HepG2 (cell line): ENCODE data around the gene SLC44A4. TPM values are rescaled to one million over a fixed set of nuclear protein-coding genes. Genes with fewer than 3 reads are reported as not detected.

Experiments used
- BATF2 ChIP-seq: sonication (generic); formaldehyde crosslinking; IDR thresholded peaks from 2 replicates; pipeline ENCODE4 v1.8.0; 2022; ENCODE audit warnings: mild to moderate bottlenecking, missing genetic modification reagents, moderate library complexity
- BRF2 ChIP-seq: sonication (generic); formaldehyde crosslinking; IDR thresholded peaks from 2 replicates; pipeline ENCODE4 v1.8.1; 2022; ENCODE audit warnings: mild to moderate bottlenecking, missing genetic modification reagents
- CHCHD3 ChIP-seq: sonication (generic); formaldehyde crosslinking; IDR thresholded peaks from 2 replicates; pipeline ENCODE4 v1.8.0; 2022; ENCODE audit warnings: mild to moderate bottlenecking, missing genetic modification reagents, moderate library complexity
- DBP ChIP-seq: sonication (generic); formaldehyde crosslinking; IDR thresholded peaks from 2 replicates; pipeline ENCODE4 v1.4.0; 2020; ENCODE audit warnings: missing genetic modification reagents; ENCODE audit errors: not compliant biosample characterization
- FOXA3 ChIP-seq: IDR thresholded peaks from 2 replicates; pipeline ENCODE4 v1.6.1; 2016; ENCODE audit warnings: missing genetic modification reagents, missing compliant biosample characterization
- HIVEP1 ChIP-seq: sonication (generic); formaldehyde crosslinking; IDR thresholded peaks from 2 replicates; pipeline ENCODE4 v1.4.0; 2020; ENCODE audit warnings: mild to moderate bottlenecking, missing genetic modification reagents
- HOXA3 ChIP-seq: sonication (generic); formaldehyde crosslinking; IDR thresholded peaks from 2 replicates; pipeline ENCODE4 v1.5.0; 2020; ENCODE audit warnings: missing genetic modification reagents
- KAT2B ChIP-seq: fragments of 150-350 bp; IDR thresholded peaks from 2 replicates; pipeline ENCODE4 v1.6.1; 2014; ENCODE audit warnings: low read depth, low read length, borderline replicate concordance
- MIXL1 ChIP-seq: IDR thresholded peaks from 2 replicates; pipeline ENCODE4 v1.6.1; 2016
- MLX ChIP-seq: IDR thresholded peaks from 2 replicates; pipeline ENCODE4 v1.6.1; 2016
- NFRKB ChIP-seq: fragments of 450-650 bp; IDR thresholded peaks from 2 replicates; pipeline ENCODE4 v1.6.1; 2017
- SP140L ChIP-seq: sonication (generic); formaldehyde crosslinking; IDR thresholded peaks from 2 replicates; pipeline ENCODE4 v1.4.0; 2020; ENCODE audit warnings: missing genetic modification reagents, borderline replicate concordance
- SYNCRIP ChIP-seq: fragments of 200-400 bp; formaldehyde crosslinking; IDR thresholded peaks from 2 replicates; pipeline ENCODE4 v1.6.1; 2018; ENCODE audit warnings: mild to moderate bottlenecking, low read depth, low read length; ENCODE audit not compliant: insufficient read depth
- TAF15 ChIP-seq: fragments of 200-400 bp; formaldehyde crosslinking; IDR thresholded peaks from one replicate; pipeline ENCODE4 v1.6.1; 2018; ENCODE audit warnings: mild to moderate bottlenecking, low read depth, low read length; ENCODE audit not compliant: poor library complexity, severe bottlenecking
- TFDP2 ChIP-seq: sonication (generic); formaldehyde crosslinking; IDR thresholded peaks from 2 replicates; pipeline ENCODE4 v1.4.0; 2020; ENCODE audit warnings: missing genetic modification reagents
- ZBED4 ChIP-seq: sonication (generic); formaldehyde crosslinking; IDR thresholded peaks from 2 replicates; pipeline ENCODE4 v1.4.0; 2020; ENCODE audit warnings: missing genetic modification reagents, borderline replicate concordance
- ZEB1 ChIP-seq: IDR thresholded peaks from 2 replicates; pipeline ENCODE4 v1.6.1; 2012; ENCODE audit warnings: mild to moderate bottlenecking, low read depth, inconsistent platforms; ENCODE audit not compliant: insufficient replicate concordance
- ZNF282 ChIP-seq: fragments of 450-650 bp; IDR thresholded peaks from 2 replicates; pipeline ENCODE4 v1.6.1; 2018; ENCODE audit not compliant: partially characterized antibody
- ZNF329 ChIP-seq: sonication (generic); formaldehyde crosslinking; IDR thresholded peaks from 2 replicates; pipeline ENCODE4 v1.9.0; 2021; ENCODE audit warnings: low read depth, mild to moderate bottlenecking, missing genetic modification reagents
- ZNF883 ChIP-seq: sonication (generic); formaldehyde crosslinking; IDR thresholded peaks from 2 replicates; pipeline ENCODE4 v1.5.1; 2020; ENCODE audit warnings: mild to moderate bottlenecking, missing genetic modification reagents; ENCODE audit errors: not compliant biosample characterization
- polyA plus RNA-seq, 8 experiments: library from polyadenylated mRNA; depleted of rRNA in 3 of 8; stranded (reverse) in 7 of 8; unstranded in 1 of 8; fragments of >200 nt; fragmentation: Illumina TruSeq in 4 of 8; extraction: Trizol in 4 of 8; gene quantifications; 2 replicates each; pipeline versions ENCODE4 v1.2.1 to v1.2.3, GENCODE V29; 2011 to 2016; ENCODE audit warnings: low read depth in 4 of 8, missing spikeins in 1 of 8, mixed read lengths in 1 of 8; ENCODE audit not compliant: insufficient read depth in 1 of 8
- total RNA-seq, 5 experiments: library from RNA; depleted of rRNA; stranded (reverse); fragments of >200 nt; fragmentation: Illumina TruSeq; extraction: Trizol; gene quantifications; 2 replicates each; pipeline ENCODE4 v1.2.3, GENCODE V29; 2016; ENCODE audit warnings: low read depth in 1 of 5

SLC44A4 gene
- total and polyA plus RNA-seq, 2 of the 13 experiments (the other 11 are each of a cell fraction or from before 2014, with no cell fraction given) = 3.5 to 5.9 TPM

- peak; percentile 78; the same call in 1 of the 2 replicates for TF ChIP-seq MLX (CRISPR knock-in tag)
- peak; percentile 32 for TF ChIP-seq DBP
- peak; percentile 76 for TF ChIP-seq ZNF883 (CRISPR knock-in tag)
- TF ChIP-seq NFRKB = no peak
- peak; percentile 77; the same call in 1 of the 2 replicates for TF ChIP-seq HOXA3
- TF ChIP-seq SP140L (CRISPR knock-in tag) = no peak; the same call in 1 of the 2 replicates
- no peak; the same call in 1 of the 2 replicates for TF ChIP-seq FOXA3 (CRISPR knock-in tag)
- TF ChIP-seq CHCHD3 (CRISPR knock-in tag) = 0 out of 2 replicates have a peak, but pooled peaks have one; percentile 82
- peak; percentile 94 for TF ChIP-seq ZBED4
- no peak for TF ChIP-seq SYNCRIP
- TF ChIP-seq MIXL1 = peak; percentile 88
- TF ChIP-seq ZNF282 = no peak
- TF ChIP-seq HIVEP1 (CRISPR knock-in tag) = no peak; the same call in 1 of the 2 replicates
- TF ChIP-seq TFDP2 = peak; percentile 96
- peak; percentile 88; the same call in 1 of the 2 replicates for TF ChIP-seq BRF2 (CRISPR knock-in tag)
- TF ChIP-seq KAT2B = no peak
- TF ChIP-seq TAF15 = peak; percentile 99
- TF ChIP-seq BATF2 (CRISPR knock-in tag) = 0 out of 2 replicates have a peak, but pooled peaks have one; percentile 15
- TF ChIP-seq ZNF329 = 0 out of 2 replicates have a peak, but pooled peaks have one; percentile 67
- TF ChIP-seq ZEB1 = peak; percentile 76
Measured at GRCh38 chr6:31862344-31863235, 16.2 kb downstream of the SLC44A4 start, which contains the start of gene NEU1 (continued).
